Endodermal cell (in vitro differentiated cells): ENCODE data around the gene ZNF423. TPM values are rescaled to one million over a fixed set of nuclear protein-coding genes. Genes with fewer than 3 reads are reported as not detected.

Source experiments
- DNase-seq: peaks from one replicate; pipeline ENCODE4 v3.0.0-alpha.2; 2017
- H3K27ac ChIP-seq: 2 replicates; pipeline ENCODE4 v1.5.1; 2013; ENCODE audit warnings: mild to moderate bottlenecking, low read depth, low read length, moderate library complexity
- H3K27me3 ChIP-seq: 2 replicates; pipeline ENCODE4 v1.6.1; 2013; ENCODE audit warnings: mild to moderate bottlenecking, low read length, moderate library complexity; ENCODE audit not compliant: insufficient read depth, control insufficient read depth, poor library complexity, severe bottlenecking
- H3K36me3 ChIP-seq: 2 replicates; pipeline ENCODE4 v1.7.0; 2013; ENCODE audit warnings: mild to moderate bottlenecking, low read length, moderate library complexity; ENCODE audit not compliant: control insufficient read depth, insufficient read depth
- H3K4me1 ChIP-seq: one replicate; pipeline ENCODE4 v1.7.0; 2013; ENCODE audit warnings: low read length; ENCODE audit not compliant: control insufficient read depth, insufficient read depth
- H3K4me3 ChIP-seq: 2 replicates; pipeline ENCODE4 v1.5.1; 2013; ENCODE audit warnings: mild to moderate bottlenecking, low read length, moderate library complexity
- H3K9ac ChIP-seq: 2 replicates; pipeline ENCODE4 v1.6.1; 2013; ENCODE audit warnings: mild to moderate bottlenecking, low read length, moderate library complexity; ENCODE audit not compliant: poor library complexity, severe bottlenecking; ENCODE audit errors: extremely low read depth
- H3K9me3 ChIP-seq: 2 replicates; pipeline ENCODE4 v1.6.1; 2013; ENCODE audit warnings: mild to moderate bottlenecking, low read length, moderate library complexity; ENCODE audit not compliant: control insufficient read depth
- H3K27ac Mint-ChIP-seq: 2 replicates; pipeline ENCODE4 v1.8.0; 2020; ENCODE audit warnings: mixed read lengths
- H3K27me3 Mint-ChIP-seq: 2 replicates; pipeline ENCODE4 v1.8.0; 2021; ENCODE audit warnings: mild to moderate bottlenecking, mixed read lengths; ENCODE audit not compliant: insufficient read depth
- H3K36me3 Mint-ChIP-seq: 2 replicates; pipeline ENCODE4 v1.8.0; 2020; ENCODE audit warnings: low read depth, mixed read lengths
- H3K4me1 Mint-ChIP-seq: 2 replicates; pipeline ENCODE4 v1.8.0; 2020; ENCODE audit warnings: mixed read lengths
- H3K4me3 Mint-ChIP-seq: 2 replicates; pipeline ENCODE4 v1.8.0; 2020; ENCODE audit warnings: mild to moderate bottlenecking, moderate library complexity, mixed read lengths
- H3K9me3 Mint-ChIP-seq: 2 replicates; pipeline ENCODE4 v1.8.0; 2020; ENCODE audit warnings: mild to moderate bottlenecking, mixed read lengths
- CTCF ChIP-seq: fragments of 200-600 bp; sonication (generic); conservative IDR thresholded peaks from 2 replicates; pipeline ENCODE4 v1.5.0; 2021; ENCODE audit warnings: antibody characterized with exemption, mild to moderate bottlenecking
- WGBS, 2 experiments: methylation state at CpG; one replicate each; pipeline versions ENCODE4 v1.1.5 to v1.1.7; 2013; ENCODE audit warnings: missing lambda C conversion rate in 2 of 2, mixed read lengths in 1 of 2; ENCODE audit not compliant: insufficient coverage in 1 of 2, insufficient read length in 1 of 2; 5-methylcytosine and 5-hydroxymethylcytosine counted together
- total RNA-seq, 2 donors: library from RNA; stranded (reverse); fragmentation: NEBNext Ultra II Directional in 1 of 2; extraction: Animal tissue kit (Norgen Biotek cat#: 25700) in 1 of 2; gene quantifications; 2 replicates in 1 of 2; 3 replicates in 1 of 2; pipeline ENCODE4 v1.2.1, GENCODE V29; 2021

Gene ZNF423
- total RNA-seq, 2 donors from 2014 or later = 30.3 to 41.9 TPM

GRCh38 chr16:49537924-49538459, 317.9 kb downstream of the ZNF423 start:
- H3K9me3 ChIP-seq = no peaks in the 10 kb centered on the region
- Mint-ChIP-seq H3K4me3 (no peak overlapping the region), H3K36me3 (peaks cover 3% of the 10 kb centered on the region), H3K27me3 (no peaks in the 10 kb centered on the region), H3K27ac (peak overlapping the region; percentile 45), H3K4me1 (peaks cover 7% of the 10 kb centered on the region), H3K9me3 (no peaks in the 10 kb centered on the region)
- H3K4me1 ChIP-seq = no peaks in the 10 kb centered on the region
- TF ChIP-seq CTCF = peak; percentile 23
- no peaks in the 10 kb centered on the region for H3K36me3 ChIP-seq
- no peak overlapping the region for H3K27ac ChIP-seq
- H3K9ac ChIP-seq = no peak overlapping the region
- 89 to 100% methylated on average over 4 to 7 of the region's 7 CpGs for WGBS, 2 experiments
- no peaks in the 10 kb centered on the region for H3K27me3 ChIP-seq
- no peak for DNase-seq
- no peak overlapping the region for H3K4me3 ChIP-seq

- no peak overlapping the region for H3K27ac Mint-ChIP-seq
- no peak overlapping the region for H3K4me3 Mint-ChIP-seq
These were observed 320.9 kb downstream of the ZNF423 start for GRCh38 chr16:49534901-49535610.

GRCh38 chr16:49533422-49533821, 322.5 kb downstream of the ZNF423 start:
- WGBS, 2 experiments = 96 to 100% methylated on average over 1 to 7 of the region's 7 CpGs

More at GRCh38 chr16:49534901-49535610, 320.9 kb downstream of the ZNF423 start:
- Histone ChIP-seq H3K9ac (no peak overlapping the region), H3K36me3 (no peaks in the 10 kb centered on the region), H3K4me3 (no peak overlapping the region), H3K27me3 (no peaks in the 10 kb centered on the region), H3K27ac (no peak overlapping the region), H3K4me1 (no peaks in the 10 kb centered on the region), H3K9me3 (no peaks in the 10 kb centered on the region)
- H3K4me1 Mint-ChIP-seq = peaks cover 16% of the 10 kb centered on the region
- H3K27me3 Mint-ChIP-seq = no peaks in the 10 kb centered on the region
- H3K36me3 Mint-ChIP-seq = no peaks in the 10 kb centered on the region
- H3K9me3 Mint-ChIP-seq = no peaks in the 10 kb centered on the region
- no peak for TF ChIP-seq CTCF
- no peak for DNase-seq
- 89 to 93% methylated on average over 8 to 13 of the region's 13 CpGs for WGBS, 2 experiments

More at GRCh38 chr16:49533422-49533821, 322.5 kb downstream of the ZNF423 start:
- Mint-ChIP-seq H3K4me1 (peaks cover 25% of the 10 kb centered on the region), H3K27me3 (no peaks in the 10 kb centered on the region), H3K9me3 (no peaks in the 10 kb centered on the region), H3K36me3 (no peaks in the 10 kb centered on the region), H3K4me3 (no peak overlapping the region), H3K27ac (no peak overlapping the region)
- no peak for TF ChIP-seq CTCF
- Histone ChIP-seq H3K27ac (no peak overlapping the region), H3K4me3 (no peak overlapping the region), H3K9me3 (no peaks in the 10 kb centered on the region), H3K36me3 (no peaks in the 10 kb centered on the region), H3K27me3 (no peaks in the 10 kb centered on the region), H3K4me1 (peaks cover 1% of the 10 kb centered on the region), H3K9ac (no peak overlapping the region)
- DNase-seq = no peak
